Activated CD4-positive, alpha-beta T cell treated with anti-CD3 and anti-CD28 coated beads, Interleukin-2, amount 10 ng/mL, durations not matched to agents 7 days and 5 days (primary cell): ENCODE measurements around the gene CARD8. TPM values are rescaled to one million over a fixed set of nuclear protein-coding genes. Genes with fewer than 3 reads are reported as not detected.

Source experiments
- CTCF ChIA-PET: fragments of 350-600 bp; sonication (Branson Sonifier 250); formaldehyde crosslinking; loops from one replicate; lab custom pipeline; 2021; ENCODE audit warnings: antibody characterized with exemption; lab: Charles Lee
- POLR2A ChIA-PET: fragments of 350-600 bp; sonication (Branson Sonifier 250); formaldehyde crosslinking; loops from one replicate; lab custom pipeline; 2021; ENCODE audit warnings: antibody characterized with exemption; lab: Charles Lee
- DNase-seq: peaks from one replicate; pipeline ENCODE4 v3.0.0-alpha.2; 2020
- H3K27ac Mint-ChIP-seq: one replicate; pipeline ENCODE4 v1.8.0; 2021; ENCODE audit warnings: mild to moderate bottlenecking, moderate library complexity, mixed read lengths
- H3K27me3 Mint-ChIP-seq: one replicate; pipeline ENCODE4 v1.8.0; 2021; ENCODE audit warnings: mixed read lengths
- H3K36me3 Mint-ChIP-seq: one replicate; pipeline ENCODE4 v1.8.0; 2021; ENCODE audit warnings: low read depth, mixed read lengths
- H3K4me1 Mint-ChIP-seq: one replicate; pipeline ENCODE4 v1.8.0; 2021; ENCODE audit warnings: mixed read lengths
- H3K4me3 Mint-ChIP-seq: one replicate; pipeline ENCODE4 v1.8.0; 2021; ENCODE audit warnings: mild to moderate bottlenecking, moderate library complexity, mixed read lengths
- H3K9me3 Mint-ChIP-seq: one replicate; pipeline ENCODE4 v1.8.0; 2021; ENCODE audit warnings: mixed read lengths
- total RNA-seq, 2 experiments: library from RNA; stranded (reverse); gene quantifications; one replicate each; pipeline ENCODE4 v1.2.3, GENCODE V29; 2021

The CARD8 gene
- total RNA-seq, 2 experiments from 2014 or later, result 174 to 189 TPM

DNA sequence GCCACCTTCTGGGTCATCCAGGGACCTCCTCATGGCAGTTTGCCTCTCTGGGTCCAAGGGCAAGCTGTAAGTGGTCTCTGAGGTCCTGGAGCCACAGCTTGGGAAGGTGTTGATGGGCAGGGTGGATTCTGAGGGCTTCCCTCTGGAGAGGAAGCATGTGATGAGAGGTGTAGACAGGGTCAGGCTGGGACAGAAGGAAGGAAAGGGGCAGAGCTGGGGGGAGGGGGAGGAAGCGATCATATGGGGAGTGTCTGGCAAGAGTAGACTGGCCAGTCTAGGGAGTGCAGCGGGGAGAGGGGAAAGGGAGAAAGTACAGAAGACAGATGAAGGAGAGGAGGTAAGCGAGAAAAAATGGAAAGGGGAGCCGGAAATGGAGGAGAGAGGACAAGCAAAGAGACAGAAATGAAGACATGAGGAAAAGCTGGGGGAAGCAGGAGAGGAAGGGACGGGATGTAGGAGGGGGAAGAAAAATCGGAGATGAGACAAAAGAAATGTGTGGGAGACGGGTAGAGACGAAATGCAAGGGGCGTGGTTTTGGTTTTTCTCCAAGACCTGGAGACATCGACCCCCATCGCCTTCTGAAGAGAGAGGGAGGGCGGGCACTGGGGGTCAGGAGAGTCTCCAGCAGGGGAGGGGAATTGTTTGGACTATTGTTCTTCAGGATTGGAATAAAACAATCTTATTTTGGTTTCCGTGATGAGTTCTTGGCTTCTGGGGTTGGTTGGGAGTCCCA is 58.6 kb downstream of the CARD8 start:
- CTCF ChIA-PET, result no interaction called here

DNA sequence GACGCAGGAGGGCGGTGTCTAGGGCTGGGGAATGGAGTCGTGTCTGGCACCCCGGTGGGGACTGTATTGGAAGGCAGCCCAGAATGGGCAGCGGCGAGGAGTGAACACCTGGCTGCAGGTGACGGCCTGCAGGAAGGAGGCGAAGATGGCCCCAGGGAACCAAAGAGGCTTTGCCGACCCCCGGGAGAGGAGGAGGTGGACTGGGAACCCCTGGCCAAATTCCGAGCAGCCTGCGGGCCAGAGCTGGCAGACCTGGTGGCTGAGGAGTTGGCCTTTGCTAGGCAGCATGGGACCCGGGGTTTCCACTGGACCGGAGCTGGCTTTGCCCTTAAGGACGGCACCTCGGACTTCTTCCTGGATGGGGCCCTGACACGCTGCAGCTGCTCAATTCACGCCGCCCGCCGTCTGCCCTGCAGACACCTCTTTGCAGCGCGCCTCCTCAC is 59.4 kb downstream of the CARD8 start:
- POLR2A ChIA-PET, result no interaction called here
- Mint-ChIP-seq H3K27me3 (no peaks in the 10 kb centered on the region), H3K27ac (no peak overlapping the region), H3K36me3 (no peaks in the 10 kb centered on the region), H3K9me3 (no peaks in the 10 kb centered on the region), H3K4me1 (no peaks in the 10 kb centered on the region), H3K4me3 (no peak overlapping the region)
- no peak for DNase-seq
- CTCF ChIA-PET, result interaction anchor here (0.6 to 2.5 kb wide), 2 partner anchors 10 to 982 kb away, joined by 3 to 6 read pairs; no protein-coding TSS in a partner anchor

More for the DNA sequence above, 58.6 kb downstream of the CARD8 start:
- H3K9me3 Mint-ChIP-seq, result no peaks in the 10 kb centered on the region
- no peak for DNase-seq
- H3K4me3 Mint-ChIP-seq, result no peak overlapping the region
- no peak overlapping the region for H3K27ac Mint-ChIP-seq
- H3K36me3 Mint-ChIP-seq, result no peaks in the 10 kb centered on the region
- POLR2A ChIA-PET, result no interaction called here
- peaks cover 4% of the 10 kb centered on the region for H3K4me1 Mint-ChIP-seq
- no peaks in the 10 kb centered on the region for H3K27me3 Mint-ChIP-seq

DNA sequence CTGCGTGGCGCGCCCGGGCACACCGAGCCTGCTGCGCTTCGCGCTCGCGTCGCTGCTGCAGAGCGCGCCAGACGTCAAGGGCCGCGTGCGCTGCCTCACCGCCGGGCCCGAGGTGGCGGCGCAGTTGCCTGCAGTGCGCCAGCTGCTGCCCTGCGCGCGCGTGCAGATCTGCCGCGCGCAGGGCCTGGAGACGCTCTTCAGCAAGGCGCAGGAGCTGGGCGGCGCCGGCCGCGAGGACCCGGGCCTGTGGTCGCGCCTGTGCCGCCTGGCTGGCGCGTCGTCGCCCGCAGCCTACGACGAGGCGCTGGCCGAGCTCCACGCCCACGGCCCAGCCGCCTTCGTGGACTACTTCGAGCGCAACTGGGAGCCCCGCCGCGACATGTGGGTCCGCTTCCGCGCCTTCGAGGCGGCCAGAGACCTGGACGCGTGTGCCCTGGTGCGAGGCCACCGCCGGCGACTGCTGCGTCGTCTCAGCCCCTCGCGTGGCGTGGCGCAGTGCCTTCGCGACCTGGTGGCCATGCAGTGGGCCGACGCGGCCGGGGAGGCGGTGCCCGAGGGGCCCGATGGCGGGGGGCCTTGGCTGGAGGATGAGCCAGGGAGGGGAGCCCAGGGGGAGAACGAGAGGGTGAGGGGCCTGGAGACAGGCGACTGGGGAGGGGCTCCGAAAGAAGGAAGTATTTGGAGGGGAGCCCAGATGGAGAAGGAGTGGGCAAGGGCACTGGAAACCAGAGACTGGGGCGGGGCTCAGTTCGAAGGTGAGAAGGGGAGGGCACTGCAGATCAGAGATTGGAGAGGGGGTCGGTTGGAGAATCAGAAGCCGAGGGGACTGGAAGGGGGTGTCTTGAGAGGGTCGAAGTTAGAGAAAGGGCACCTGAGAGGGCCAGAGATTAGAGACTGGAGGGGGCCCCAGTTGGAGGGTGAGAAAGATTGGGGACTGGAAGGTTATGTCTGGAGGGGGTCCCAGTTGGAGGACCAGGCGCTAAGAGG is 60.6 kb downstream of the CARD8 start:
- POLR2A ChIA-PET, result no interaction called here
- no peak for DNase-seq
- CTCF ChIA-PET, result interaction anchor here (0.6 to 2.5 kb wide), 7 partner anchors 7 to 980 kb away, joined by 3 to 6 read pairs (median 3); no protein-coding TSS in a partner anchor
- H3K9me3 Mint-ChIP-seq, result no peaks in the 10 kb centered on the region
- H3K27ac Mint-ChIP-seq, result no peak overlapping the region
- H3K4me3 Mint-ChIP-seq, result no peak overlapping the region
- H3K4me1 Mint-ChIP-seq, result no peaks in the 10 kb centered on the region
- H3K27me3 Mint-ChIP-seq, result no peaks in the 10 kb centered on the region
- H3K36me3 Mint-ChIP-seq, result peaks cover 4% of the 10 kb centered on the region

DNA sequence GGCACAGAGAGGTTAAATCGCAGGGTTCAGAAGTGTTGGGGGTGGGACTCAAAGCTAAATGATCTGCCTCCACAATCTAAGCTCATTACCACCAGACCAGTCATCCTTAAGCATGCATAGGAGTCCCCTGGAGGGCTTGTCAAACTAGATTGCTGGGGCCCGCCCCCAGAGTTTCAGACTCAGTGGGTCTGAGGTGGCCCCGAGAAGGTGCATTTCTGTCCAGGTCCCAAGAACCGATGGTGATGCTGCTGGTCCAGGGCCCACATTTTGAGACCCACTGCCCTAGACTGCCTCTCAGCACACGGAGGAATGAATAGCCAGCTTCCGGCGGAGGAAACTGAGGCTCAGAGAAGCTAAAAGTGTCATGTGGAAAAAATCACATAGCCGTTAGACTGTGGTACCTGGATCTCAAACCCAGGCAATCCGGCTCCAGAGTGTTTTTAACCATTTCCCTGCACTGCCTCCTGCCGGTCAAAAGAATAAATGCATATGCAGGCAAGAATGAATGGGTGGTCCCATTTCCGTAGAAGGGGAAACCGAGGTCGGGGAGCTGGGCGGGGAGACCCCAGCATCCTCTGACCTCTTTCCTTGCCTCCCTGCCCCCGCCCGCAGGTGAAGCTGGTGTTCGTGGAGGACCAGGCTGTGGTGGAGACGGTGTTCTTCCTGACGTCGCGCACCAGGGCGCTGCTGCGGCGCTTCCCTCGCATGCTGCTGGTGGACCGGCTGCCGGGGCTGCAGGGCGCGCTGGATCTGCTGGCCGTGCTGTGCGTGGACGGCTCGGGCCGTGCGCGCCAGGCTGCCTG is 61.5 kb downstream of the CARD8 start:
- H3K27ac Mint-ChIP-seq, result no peak overlapping the region
- no peaks in the 10 kb centered on the region for H3K27me3 Mint-ChIP-seq
- no peak overlapping the region for H3K4me3 Mint-ChIP-seq
- DNase-seq, result peak; percentile 24
- no peaks in the 10 kb centered on the region for H3K4me1 Mint-ChIP-seq
- ChIA-PET POLR2A (no interaction called here), CTCF (interaction anchor here (0.8 to 2.5 kb wide), 6 partner anchors 8 to 65 kb away, joined by 3 to 6 read pairs (median 4); no protein-coding TSS in a partner anchor)
- H3K36me3 Mint-ChIP-seq, result peaks cover 7% of the 10 kb centered on the region
- no peaks in the 10 kb centered on the region for H3K9me3 Mint-ChIP-seq

DNA sequence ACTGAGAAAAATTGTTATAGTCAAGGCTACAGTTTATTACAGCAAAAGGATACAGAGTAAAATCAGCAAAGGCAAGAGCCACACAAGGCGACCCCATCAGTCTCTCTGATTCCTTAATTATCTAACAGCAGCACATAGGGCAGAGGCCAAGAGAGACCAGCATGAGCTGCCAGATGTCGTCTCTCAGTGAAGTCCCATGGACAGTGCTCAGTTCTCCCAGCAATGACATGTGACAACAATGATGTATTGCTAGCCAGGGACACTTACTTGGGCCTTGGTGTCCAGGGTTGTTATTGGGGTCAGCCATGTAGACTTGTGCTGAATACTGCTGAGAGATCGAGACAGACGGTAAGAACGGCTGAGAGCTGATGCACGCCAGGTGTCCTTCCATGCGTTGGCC is 63.0 kb downstream of the CARD8 start:
- H3K4me1 Mint-ChIP-seq, result no peaks in the 10 kb centered on the region
- ChIA-PET POLR2A (no interaction called here), CTCF (interaction anchor here (0.6 kb wide), 1 partner anchor 23 kb away, joined by 3 read pairs; no protein-coding TSS in a partner anchor)
- H3K36me3 Mint-ChIP-seq, result peaks cover 19% of the 10 kb centered on the region
- no peaks in the 10 kb centered on the region for H3K27me3 Mint-ChIP-seq
- DNase-seq, result no peak
- H3K9me3 Mint-ChIP-seq, result no peaks in the 10 kb centered on the region
- no peak overlapping the region for H3K27ac Mint-ChIP-seq
- no peak overlapping the region for H3K4me3 Mint-ChIP-seq

DNA sequence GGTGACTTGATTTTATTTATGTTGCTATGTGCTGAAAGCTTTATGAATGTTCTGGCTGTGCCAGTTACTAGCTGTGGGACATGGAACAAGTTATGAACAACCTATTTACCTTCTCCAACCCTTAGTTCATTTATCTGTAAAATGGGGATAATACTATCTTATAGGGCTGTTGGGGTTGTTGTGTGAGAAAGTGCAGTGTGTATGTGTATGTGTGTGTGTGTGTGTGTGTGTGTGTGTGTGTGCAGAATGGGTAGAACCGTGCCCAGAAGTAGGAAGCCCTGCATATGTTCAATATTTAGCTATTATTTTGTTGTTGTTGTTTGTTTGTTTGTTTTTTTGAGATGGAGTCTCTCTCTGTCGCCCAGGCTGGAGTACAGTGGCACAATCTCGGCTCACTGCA is 64.8 kb downstream of the CARD8 start:
- no peak for DNase-seq
- H3K36me3 Mint-ChIP-seq, result peaks cover 20% of the 10 kb centered on the region
- no peaks in the 10 kb centered on the region for H3K4me1 Mint-ChIP-seq
- no peaks in the 10 kb centered on the region for H3K27me3 Mint-ChIP-seq
- ChIA-PET POLR2A (no interaction called here), CTCF (interaction anchor here (0.6 to 2.2 kb wide), 5 partner anchors 12 to 389 kb away, joined by 3 to 14 read pairs (median 3); no protein-coding TSS in a partner anchor)
- H3K27ac Mint-ChIP-seq, result no peak overlapping the region
- no peak overlapping the region for H3K4me3 Mint-ChIP-seq
- H3K9me3 Mint-ChIP-seq, result no peaks in the 10 kb centered on the region

DNA sequence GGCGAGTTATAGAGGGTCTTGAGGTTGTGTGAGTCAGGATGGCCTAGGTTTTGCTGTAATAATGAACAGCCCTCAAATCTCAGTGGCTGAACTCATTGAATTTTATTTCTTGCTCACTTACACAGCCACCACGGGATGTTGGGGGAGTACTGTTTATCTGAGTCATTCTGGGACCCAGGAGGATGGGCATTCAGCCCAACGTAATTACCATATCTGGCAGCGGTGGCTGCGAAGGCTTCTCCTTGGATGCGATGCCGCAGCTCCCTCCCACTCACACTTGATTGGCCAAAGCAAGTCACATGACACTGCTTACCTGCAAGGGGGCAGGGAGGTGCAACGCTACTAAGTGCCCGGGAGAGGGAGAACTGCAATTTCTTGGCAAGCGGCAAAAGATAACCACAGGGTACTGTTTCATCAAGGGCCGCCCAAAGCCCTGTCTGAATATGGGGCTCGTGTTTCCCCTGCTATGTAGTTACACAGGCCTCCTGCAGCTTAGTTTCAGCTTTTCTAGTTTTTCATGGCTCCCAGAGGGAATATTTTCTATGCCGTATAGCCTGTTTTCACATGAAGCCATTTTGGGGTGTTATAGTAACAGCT is 65.3 kb downstream of the CARD8 start:
- Mint-ChIP-seq H3K9me3 (no peaks in the 10 kb centered on the region), H3K27ac (no peak overlapping the region), H3K4me3 (no peak overlapping the region), H3K27me3 (no peaks in the 10 kb centered on the region), H3K4me1 (no peaks in the 10 kb centered on the region), H3K36me3 (peaks cover 20% of the 10 kb centered on the region)
- DNase-seq, result no peak
- ChIA-PET POLR2A (no interaction called here), CTCF (interaction anchor here (0.9 to 2.2 kb wide), 5 partner anchors 9 to 59 kb away, joined by 3 to 14 read pairs (median 3); no protein-coding TSS in a partner anchor)

DNA sequence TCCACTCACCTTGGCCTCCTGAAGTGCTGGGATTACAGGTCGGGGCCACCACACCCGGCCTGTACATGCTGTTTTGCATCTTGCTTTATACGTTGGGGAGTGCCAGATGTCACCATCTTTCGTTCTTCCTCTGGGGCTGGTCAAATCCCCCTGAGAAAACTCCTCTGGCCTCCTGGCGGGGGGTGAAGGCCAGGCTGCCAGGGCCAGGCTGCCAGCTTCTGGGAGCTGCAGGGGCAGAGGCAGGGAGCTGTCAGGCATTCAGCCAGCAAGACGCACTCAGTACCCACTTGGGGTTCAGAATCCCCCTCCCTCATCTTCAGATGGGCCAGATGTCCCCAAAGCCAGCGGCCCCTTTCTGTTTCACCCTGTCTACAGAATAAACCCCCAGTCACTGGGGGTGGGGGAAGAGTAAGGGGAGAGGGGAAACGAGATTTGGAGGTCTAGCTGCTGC is 69.1 kb downstream of the CARD8 start:
- no peak overlapping the region for H3K27ac Mint-ChIP-seq
- no peaks in the 10 kb centered on the region for H3K27me3 Mint-ChIP-seq
- no peaks in the 10 kb centered on the region for H3K4me1 Mint-ChIP-seq
- H3K9me3 Mint-ChIP-seq, result peaks cover 3% of the 10 kb centered on the region
- peaks cover 32% of the 10 kb centered on the region for H3K36me3 Mint-ChIP-seq
- H3K4me3 Mint-ChIP-seq, result no peak overlapping the region
- no peak for DNase-seq
- CTCF ChIA-PET, result interaction anchor here (2.0 kb wide), 1 partner anchor 13 kb away, joined by 7 read pairs; no protein-coding TSS in a partner anchor
- POLR2A ChIA-PET, result no interaction called here

DNA sequence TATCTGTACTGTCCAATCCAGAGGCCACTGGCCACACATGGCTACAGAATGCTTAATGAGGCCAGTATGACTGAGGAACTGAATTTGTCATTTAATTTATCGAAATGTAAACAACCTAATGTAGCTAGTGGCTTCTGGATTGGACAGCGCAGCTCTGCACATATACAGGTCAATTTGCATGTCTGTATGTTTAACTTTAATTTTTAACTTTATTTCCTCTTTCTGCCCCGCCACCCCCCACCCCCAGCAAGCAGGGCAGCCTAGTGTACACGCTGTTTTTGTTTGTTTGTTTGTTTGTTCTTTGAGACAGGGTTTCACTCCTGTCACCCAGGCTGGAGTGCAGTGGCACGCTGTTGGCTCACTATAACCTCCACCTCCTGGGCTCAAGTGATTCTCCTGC is 69.7 kb downstream of the CARD8 start:
- DNase-seq, result no peak
- Mint-ChIP-seq H3K9me3 (peaks cover 7% of the 10 kb centered on the region), H3K27me3 (no peaks in the 10 kb centered on the region), H3K4me3 (no peak overlapping the region), H3K4me1 (no peaks in the 10 kb centered on the region), H3K36me3 (peaks cover 37% of the 10 kb centered on the region), H3K27ac (no peak overlapping the region)
- ChIA-PET POLR2A (no interaction called here), CTCF (interaction anchor here (2.0 kb wide), 1 partner anchor 13 kb away, joined by 7 read pairs; no protein-coding TSS in a partner anchor)

DNA sequence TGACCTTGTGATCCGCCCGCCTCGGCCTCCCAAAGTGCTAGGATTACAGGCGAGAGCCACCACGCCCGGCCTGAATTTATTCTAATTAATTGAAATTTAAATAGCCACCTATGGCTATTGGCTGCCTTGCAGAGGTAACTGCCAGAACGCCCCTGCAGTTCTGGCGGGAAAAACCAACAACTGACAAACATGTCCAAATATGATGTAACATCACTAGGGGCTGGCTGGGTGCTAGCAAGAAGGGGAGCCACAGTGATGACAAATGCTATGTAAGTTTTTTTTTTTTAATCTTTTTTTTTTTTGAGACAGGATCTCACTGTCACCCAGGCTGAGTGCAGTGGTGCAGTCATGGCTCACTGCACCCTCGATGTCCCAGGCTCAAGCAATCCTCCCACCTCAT is 72.4 kb downstream of the CARD8 start:
- CTCF ChIA-PET, result no interaction called here
- Mint-ChIP-seq H3K9me3 (peaks cover 12% of the 10 kb centered on the region), H3K4me1 (no peaks in the 10 kb centered on the region), H3K36me3 (peaks cover 43% of the 10 kb centered on the region), H3K4me3 (no peak overlapping the region), H3K27ac (no peak overlapping the region), H3K27me3 (no peaks in the 10 kb centered on the region)
- no peak for DNase-seq
- POLR2A ChIA-PET, result no interaction called here

DNA sequence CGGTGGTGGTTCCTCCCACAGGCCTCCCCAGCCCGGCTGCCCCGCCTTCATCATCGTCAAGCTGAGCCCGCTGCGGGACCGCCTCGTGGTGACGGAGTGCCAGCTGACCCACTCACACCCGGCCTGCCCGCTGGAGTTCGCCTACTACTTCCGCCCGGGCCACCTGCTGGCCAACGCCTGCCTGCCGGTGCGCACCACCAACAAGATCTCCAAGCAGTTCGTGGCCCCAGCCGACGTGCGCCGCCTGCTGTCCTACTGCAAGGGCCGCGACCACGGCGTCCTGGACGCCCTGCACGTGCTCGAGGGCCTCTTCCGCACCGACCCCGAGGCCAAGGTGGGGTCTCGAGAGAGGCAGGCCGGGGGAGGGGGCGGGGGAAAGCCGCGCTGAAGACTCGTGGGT is 73.3 kb downstream of the CARD8 start:
- no peak overlapping the region for H3K4me3 Mint-ChIP-seq
- H3K27me3 Mint-ChIP-seq, result no peaks in the 10 kb centered on the region
- H3K9me3 Mint-ChIP-seq, result peaks cover 12% of the 10 kb centered on the region
- no peak overlapping the region for H3K27ac Mint-ChIP-seq
- peaks cover 38% of the 10 kb centered on the region for H3K36me3 Mint-ChIP-seq
- no peak for DNase-seq
- no peaks in the 10 kb centered on the region for H3K4me1 Mint-ChIP-seq
- ChIA-PET CTCF (no interaction called here), POLR2A (no interaction called here)

DNA sequence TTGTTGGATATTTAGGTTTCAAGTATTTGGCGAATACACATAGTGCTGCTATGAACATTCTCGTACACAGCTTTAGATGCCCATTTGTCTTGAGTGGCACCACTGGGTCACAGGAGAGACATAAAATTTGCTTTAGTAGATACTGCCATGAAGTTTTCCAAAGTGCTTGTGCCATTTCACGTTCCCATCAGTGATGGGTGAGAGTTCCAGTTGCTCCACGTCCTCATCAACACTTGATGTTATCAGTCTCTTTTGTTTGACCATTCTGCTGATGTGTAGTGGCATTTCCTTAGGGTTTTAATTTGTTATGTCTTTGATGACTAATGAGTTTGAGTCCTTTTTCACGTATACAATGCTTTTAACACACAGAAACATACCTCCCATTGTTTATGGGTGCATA is 74.2 kb downstream of the CARD8 start:
- Mint-ChIP-seq H3K4me3 (no peak overlapping the region), H3K4me1 (peaks cover under 1% of the 10 kb centered on the region), H3K27ac (no peak overlapping the region), H3K36me3 (peaks cover 44% of the 10 kb centered on the region), H3K9me3 (peaks cover 12% of the 10 kb centered on the region), H3K27me3 (no peaks in the 10 kb centered on the region)
- DNase-seq, result no peak
- CTCF ChIA-PET, result no interaction called here
- POLR2A ChIA-PET, result no interaction called here
